GM21367 (cell line): ENCODE data around the gene LSM10.

Experiments
- ATAC-seq: cut with Tn5 transposase; IDR thresholded peaks from one replicate; pipeline ENCODE4 v1.9.1; 2021; ENCODE audit not compliant: unreplicated experiment

LSM10 gene

DNA sequence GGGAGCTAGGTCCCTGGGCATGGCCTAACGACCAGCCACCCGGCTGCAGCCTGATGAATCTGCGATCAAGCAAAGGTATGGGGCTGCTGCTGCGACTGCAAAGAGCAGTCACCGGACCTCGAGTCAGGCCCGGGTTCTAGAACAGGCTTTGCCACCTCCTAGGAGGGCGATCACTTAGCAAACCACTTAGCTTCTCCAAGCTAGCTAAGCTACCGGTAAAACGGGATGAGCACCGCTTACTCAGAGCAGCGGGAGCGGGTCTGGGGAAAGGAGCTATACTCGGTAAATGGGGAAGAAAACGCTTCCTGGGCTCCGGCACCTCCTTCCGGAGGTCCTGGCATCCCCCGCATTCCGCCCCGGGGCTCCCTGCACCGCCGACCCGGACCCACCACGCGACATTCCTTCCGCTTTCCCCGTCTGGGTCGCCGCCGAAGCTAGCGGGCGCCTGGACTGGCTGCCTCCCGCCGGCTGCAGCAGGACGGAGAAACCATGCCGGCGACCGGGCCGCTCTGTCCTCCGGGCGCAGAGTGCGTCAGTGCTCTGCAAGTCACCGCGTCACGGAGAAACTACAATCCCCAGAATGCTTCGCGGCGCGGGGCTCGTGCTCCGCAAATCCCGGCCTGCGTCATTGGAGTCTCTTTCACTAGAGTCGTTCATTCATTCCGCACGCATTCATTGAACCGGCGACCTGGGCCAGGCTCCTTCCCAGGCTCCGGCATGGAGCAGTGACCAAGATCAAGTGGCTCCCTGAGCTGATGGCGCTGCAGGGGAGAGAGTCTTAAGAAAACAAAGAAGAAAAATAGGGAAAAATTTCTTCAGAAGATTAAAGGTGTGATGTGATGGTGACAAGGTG lies at the start of gene LSM10:
Gene LSM10, minus strand, starts transcription at position 531 of the 853 bp plus-strand sequence. CDS start 3,779 bp downstream, outside the sequence.
- ATAC-seq, result peak; percentile 66

DNA sequence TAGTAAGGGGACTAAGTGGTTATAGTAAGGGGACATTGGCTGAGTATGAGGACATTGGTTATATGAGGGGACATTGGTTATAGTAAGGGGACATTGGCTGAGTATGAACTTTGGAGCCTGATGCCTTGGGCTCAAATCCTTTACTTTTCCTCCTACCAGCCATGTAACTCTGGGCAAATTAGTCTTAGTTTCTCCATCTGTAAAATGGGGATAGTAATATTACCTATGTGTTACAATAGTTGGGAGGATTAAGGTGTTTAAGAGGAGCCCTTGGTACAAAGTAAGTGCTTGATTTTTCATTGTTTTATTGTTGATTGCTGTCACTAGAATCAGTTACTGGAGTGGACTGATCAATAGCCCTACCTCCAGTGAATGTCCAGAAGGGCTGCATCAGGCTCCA lies 49.7 kb upstream of the LSM10 start:
- ATAC-seq, result no peak

DNA sequence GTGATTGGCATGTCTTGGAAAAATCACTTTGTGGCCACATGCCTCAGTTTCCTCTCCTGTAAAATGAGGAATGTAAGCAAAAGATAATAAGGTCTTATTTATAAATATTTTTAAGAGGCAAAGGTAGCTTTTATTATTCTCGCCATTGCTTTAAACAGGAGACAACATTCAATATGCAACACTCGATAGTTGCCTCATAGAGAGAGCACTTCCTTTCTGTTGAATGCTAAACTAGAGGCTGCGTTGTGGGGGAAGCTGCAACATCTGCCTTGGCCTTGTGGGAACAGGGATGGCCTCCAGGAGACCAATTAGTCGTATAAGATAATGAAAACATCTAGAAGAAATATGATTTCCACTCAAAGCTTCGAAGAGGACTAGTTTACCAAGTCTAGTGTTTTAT lies 49.0 kb upstream of the LSM10 start:
- ATAC-seq, result no peak

DNA sequence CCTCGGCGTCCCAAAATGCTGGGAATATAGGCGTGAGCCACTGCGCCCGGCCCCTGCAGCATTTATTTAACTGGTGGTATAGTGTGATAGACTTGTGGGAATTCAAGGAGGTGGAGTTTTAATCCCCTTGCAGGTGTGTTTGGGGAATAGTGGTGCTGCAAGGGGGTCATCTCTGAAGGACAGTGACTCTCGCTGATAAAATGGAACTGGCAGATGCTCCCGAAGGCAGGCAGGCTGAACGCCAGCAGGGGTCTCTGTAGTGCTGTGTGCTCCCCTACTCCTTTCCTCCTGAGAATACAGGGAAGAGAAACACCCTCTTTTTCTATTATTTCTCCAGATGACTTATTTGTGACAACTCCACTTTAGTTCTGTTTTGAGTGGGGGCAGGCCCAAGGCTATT lies 48.6 kb upstream of the LSM10 start:
- no peak for ATAC-seq

DNA sequence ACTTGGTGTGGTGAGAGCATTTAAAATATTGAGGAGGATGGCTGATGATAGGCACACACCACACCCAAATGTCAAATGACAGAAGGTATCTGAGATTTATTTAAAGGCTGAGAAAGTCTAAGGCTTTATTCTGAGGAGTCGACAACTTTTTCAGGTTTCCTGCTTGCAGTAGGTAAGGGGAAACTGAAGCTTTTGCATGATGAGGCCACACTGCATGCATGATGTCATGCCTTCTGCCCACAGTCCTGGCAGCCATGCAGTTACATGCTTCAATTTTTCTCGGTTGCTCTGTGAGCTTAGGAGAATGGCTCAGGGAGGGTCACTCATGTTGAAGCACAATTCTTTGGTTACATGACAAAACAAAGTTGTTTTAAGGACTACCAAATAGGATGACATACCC lies 45.6 kb upstream of the LSM10 start:
- ATAC-seq, result no peak

DNA sequence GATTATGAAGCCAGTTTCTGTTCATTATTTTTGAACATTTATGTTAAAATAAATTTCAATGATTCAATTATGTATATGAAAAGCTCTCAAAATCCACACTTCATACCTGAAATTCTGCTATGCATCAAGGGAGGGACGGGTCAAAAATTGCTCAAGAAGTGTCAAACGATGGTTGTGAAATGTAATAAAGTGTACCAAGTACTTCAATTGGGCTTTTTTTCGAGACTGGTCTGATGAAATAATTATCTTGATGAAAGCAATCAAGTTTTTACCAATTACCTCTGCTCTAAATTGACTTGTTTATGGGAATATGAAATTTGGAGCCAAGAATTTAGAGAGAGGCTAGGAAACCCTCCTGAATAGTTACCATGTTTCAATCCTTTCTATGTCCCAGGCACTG lies 44.6 kb upstream of the LSM10 start:
- ATAC-seq, result no peak

DNA sequence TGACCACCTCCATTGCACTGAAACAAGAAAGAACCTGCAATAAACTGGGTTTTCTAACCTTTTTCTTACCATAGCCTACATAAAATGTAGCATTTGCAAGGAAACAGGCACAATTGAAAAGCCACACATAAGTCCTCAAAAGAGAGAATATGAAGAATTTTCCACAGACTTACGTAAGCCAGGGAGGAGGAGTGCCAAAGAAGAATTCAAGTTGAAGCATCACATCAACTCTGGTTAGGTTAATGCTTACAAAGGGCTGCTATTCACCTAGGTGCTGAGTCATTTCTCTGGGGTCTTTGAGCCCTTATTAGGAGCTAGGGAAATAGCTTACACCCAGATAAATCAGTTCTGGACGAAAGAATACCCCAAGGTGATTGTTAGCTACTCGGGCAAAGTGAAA lies 42.9 kb upstream of the LSM10 start:
- no peak for ATAC-seq

DNA sequence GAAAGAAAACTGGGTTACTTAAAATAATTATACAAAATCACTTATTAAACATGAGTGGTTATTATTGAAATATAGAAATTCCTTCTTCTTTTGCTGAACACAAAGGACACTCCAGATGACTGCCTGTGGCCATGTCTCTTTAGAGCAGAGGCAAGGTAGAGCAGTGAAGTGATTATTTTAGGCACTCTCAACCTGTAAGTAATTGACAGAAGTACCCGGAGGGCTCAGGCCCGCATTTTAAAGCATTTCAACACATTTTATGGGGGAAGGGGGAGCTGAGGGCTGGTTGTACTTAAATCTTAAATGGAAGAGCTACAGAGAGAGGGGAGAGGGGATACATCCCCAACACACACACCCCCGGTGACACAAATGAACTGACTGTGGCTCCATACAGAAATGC lies 42.3 kb upstream of the LSM10 start:
- ATAC-seq, result no peak

DNA sequence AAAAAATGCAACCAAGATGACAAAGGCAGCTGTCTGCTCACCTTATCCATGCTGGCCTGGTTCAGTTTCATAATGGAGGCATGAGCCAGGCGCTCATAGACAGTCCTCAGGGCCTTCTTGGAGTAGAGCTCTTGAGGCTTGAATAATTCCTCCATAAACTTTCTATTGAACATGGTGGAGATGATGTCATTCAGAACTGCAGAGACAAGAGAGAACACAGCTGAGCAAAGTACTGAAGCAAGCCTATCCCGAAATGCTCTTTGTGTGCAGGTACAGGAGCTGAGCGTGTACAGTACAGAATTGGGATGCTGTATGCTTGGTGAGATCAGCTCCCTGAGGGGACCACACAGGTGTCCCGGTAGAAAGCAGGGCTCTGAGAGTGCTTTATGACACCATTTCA lies 41.0 kb upstream of the LSM10 start:
- ATAC-seq, result no peak

DNA sequence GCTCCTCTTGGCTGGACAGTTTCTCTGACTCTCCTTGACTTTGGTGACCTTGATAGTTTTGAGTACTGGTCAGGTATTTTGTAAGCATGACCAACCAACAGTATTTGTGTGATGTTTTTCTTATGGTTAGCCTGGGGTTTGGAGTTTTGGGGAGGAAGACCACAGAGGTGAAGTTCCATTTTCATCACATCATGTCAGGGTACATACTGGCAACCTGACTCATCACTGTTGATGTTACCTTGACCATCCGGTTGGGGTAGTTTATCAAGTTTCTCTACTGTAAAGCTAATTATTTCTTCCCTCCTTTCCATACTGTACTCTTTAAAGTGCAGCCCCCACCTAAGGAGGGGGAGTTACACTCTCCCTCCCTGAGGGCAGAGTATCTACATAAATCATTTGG lies 39.1 kb upstream of the LSM10 start:
- no peak for ATAC-seq

DNA sequence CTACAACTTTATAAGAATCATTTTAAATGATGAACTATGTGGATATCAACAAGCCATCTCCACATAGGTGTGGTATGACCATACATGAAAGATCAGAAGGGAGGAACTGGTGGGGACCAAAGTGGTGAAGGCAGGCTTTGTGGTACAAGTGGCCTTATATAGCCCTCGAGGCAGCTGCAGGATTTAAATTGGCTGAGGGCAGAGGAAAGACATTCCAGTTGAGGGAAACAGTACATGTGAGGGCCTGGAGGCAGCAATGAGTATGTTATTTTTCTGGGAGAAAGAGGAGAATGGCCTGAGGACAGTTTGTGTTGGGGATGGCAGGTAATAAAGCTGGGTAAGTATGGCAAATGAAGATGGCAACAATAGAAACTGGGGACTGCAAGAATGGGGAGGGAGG lies 35.4 kb upstream of the LSM10 start:
- ATAC-seq, result no peak

DNA sequence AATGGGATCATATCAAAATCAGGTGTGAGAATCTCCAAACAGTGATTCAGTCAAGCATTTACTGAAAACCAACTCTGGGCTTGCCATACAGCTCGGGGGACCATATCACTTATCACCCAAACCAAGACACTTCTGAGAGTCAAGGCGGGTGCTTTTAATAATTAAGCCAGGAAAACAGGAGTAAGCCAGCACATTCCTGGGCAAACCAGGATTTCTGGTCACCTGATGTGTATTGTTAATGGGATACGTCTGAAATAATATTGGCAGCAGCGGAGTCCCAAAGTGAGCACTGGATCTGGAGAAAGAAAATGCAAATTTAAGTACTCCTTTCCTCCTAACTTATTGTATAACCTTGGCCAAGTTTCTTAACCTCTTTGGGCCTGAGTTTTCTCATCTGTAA lies 34.9 kb upstream of the LSM10 start:
- ATAC-seq, result no peak

DNA sequence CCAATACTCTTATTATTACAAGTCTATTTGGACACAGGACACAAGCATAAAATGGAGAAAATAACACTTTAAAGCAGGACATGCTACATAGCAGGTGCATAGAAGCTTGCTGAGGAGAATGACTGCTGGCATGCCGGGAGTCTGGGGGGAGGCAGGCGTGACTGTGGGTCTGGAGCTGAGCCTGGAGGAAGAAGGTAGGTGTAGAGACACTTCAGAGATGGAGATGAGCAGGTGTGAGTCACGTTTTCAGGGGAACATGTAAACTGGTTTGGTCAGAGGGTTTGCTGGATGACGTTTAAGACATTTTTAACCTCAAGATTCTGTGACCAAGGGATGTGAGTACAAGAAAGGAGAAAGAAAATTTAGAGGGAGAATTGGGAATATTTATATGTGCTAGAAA lies 28.1 kb upstream of the LSM10 start:
- ATAC-seq, result no peak

DNA sequence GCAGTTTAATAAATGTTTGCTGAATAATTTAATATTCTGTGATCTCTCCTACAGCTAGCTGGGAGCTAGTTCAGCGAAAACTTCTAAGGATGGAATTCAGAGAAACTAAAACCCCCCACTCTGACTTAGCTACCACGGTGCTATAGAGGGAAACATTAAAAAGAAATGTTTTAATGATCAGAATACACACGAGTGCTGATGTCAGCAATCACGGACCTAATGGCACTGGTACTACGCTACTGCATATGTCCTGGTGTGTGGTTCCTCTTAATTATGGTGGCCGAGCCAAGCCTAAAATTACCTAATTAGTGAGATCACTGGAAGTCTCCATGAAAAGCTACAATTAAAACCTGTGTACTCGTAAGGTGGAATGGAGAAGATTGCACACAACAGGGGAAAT lies 23.9 kb upstream of the LSM10 start:
- no peak for ATAC-seq

DNA sequence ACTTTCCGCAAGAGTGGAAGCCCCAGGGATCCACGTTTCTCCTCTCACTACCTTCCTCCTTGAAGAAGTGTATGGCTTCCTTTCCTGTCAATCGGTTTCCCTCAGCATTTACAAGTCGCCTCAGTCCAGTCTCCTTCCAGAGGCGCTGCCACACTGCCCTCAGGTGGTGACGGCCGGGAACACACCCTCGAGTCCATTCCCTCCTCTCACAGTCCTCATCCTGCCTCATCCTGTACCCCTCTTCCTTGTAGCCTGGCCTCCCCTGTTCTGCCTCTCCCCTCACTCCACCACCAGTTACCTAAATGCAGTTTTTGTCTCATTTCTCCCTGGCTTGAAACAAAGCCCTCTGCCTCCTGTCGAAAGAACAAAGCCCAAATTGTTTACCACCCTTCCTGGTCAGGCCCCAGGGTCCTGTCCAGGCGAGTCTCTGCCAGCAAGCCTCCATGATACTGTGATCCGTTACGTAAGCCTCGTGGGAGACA lies 23.2 kb upstream of the LSM10 start:
- ATAC-seq, result no peak

DNA sequence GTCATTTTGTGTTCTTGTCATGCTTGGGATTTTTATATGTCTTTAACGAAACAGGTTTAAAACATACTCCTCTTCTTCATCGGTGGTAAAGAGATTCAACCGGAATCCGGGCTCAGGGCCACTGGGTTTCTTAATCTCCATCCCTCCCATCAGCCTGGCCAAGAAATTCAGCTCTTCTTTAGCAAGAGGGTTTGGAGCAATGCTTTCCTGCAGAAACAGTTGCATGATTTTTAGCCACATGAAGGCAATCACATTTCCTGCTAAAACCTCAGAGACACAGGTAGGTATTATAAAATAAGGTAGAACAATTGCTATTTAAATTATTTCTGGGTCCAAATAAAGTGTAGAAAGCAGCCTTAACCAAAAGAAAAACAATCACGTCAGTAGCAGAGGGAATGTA lies 22.7 kb upstream of the LSM10 start:
- ATAC-seq, result no peak

DNA sequence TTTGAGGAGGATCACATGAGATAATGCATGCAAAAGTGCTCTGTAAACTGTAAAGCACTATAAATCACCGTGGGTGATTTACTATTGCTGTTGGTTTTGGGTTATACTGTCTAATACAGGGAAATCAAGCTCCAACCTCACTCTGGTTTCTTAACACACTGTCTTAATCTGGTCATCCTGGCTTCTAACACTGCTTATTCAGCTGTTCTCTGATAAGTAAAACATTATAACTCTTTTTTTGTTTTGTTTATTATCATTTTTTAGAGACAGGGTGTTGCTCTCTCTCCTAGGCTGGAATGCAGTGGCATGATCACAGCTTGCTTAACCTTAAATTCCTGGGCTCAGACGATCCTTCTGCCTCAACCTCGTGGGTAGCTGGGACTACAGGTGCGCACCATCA lies 21.9 kb upstream of the LSM10 start:
- no peak for ATAC-seq

DNA sequence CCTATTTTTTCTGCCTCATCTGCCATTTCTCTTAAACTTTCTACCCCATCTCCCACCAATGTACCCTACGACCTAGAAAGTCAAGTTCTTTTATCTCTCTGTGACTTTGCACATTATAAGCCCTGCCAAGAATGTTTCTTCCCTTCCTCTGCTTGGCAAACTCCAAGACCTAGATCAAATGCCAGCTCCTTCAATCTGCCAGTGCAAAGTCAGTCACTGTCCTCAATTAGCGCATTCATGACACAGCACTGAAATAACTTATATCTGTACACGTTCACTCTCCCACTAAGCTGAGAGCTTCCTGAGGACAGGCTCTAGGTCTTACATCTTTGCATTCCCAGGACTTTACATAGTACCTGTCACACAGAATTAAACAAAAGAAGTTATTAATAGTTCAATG lies 21.4 kb upstream of the LSM10 start:
- no peak for ATAC-seq

DNA sequence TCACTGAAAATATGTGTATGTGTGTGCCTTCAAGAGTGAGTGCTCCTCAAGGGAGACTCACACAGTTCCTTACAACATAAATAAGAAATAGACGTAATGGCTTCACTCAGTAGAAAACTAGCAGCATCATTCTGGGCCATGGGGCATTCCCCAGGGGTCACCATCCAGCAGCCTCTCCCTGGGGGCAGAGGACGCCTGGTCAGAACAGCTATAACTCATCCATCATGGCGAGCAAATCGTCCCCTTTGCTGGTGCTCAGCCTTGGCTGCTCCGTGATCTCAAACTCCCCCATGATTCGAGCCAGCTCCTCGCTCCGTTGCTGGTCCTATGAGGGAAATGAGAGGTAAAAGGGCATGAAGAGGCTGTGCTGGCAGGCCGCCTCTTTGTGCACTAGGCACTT lies 20.2 kb upstream of the LSM10 start:
- ATAC-seq, result no peak

DNA sequence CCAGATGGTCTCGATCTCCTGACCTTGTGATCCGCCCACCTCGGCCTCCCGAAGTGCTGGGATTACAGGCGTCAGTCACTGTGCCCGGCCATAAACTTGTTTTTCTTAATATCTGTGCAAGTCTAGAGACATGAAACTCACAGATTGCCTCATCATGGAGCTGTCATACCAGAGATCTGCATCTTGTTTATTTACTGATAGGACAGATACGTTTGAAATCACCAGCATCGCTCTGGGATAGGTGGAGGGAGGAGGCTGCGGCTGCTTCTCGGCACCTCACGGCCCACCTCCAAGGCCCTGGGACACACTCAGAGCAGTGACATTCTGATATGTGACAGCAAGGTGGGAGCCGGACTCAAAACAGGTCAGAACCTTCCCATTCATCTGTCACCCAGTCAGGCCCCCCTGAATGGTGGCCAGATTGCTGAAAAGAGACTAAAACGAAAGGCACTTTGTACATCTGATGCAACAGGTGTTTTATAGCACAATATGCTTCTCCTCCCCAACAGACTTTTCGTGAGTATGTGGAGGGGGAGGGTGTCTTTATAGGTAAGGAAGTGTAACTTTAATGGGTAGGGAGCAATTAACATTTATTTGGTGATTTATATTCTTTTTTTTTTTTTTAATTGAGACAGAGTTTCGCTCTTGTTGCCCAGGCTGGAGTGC lies 18.1 kb upstream of the LSM10 start:
- ATAC-seq, result no peak

DNA sequence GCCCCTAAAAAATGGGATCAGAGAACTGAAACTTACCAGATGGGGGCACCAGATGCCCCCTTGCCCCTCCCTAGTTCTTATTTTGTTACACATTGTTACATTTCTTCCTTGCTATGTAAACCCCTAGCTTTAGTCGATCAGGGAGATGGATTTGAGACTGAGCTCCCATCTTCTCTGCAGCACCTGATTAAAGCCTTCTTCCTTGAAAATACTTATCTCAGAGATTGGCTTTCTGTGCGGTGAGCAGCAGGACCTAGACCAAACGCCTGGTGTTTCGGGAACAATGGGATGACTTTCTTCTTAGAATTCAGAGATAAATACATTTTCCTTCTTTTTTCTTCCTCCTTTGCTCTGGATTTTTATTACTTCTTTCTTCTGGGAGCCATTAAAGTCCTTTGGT lies 16.7 kb upstream of the LSM10 start:
- no peak for ATAC-seq
